Endothelial cell (in vitro differentiated cells): ENCODE results near the gene MRPS34. TPM values are rescaled to one million over a fixed set of nuclear protein-coding genes. Genes with fewer than 3 reads are reported as not detected.
A peak's percentile ranks its signal among the peaks of the same experiment; 100 is the strongest.

Experiments used
- DNase-seq: peaks from one replicate; pipeline ENCODE4 v3.0.0; 2021; ENCODE audit warnings: low spot score
- H3K27ac Mint-ChIP-seq: one replicate; pipeline ENCODE4 v1.8.0; 2021; ENCODE audit warnings: mixed read lengths, inconsistent platforms; ENCODE audit not compliant: unreplicated experiment
- H3K27me3 Mint-ChIP-seq: one replicate; pipeline ENCODE4 v1.8.0; 2021; ENCODE audit warnings: mild to moderate bottlenecking, moderate library complexity, mixed read lengths, inconsistent platforms; ENCODE audit not compliant: unreplicated experiment
- H3K36me3 Mint-ChIP-seq: one replicate; pipeline ENCODE4 v1.8.0; 2021; ENCODE audit warnings: mild to moderate bottlenecking, low read depth, mixed read lengths, inconsistent platforms; ENCODE audit not compliant: unreplicated experiment
- H3K4me1 Mint-ChIP-seq: one replicate; pipeline ENCODE4 v1.8.0; 2021; ENCODE audit warnings: mild to moderate bottlenecking, mixed read lengths, inconsistent platforms; ENCODE audit not compliant: unreplicated experiment
- H3K4me3 Mint-ChIP-seq: one replicate; pipeline ENCODE4 v1.8.0; 2021; ENCODE audit warnings: mild to moderate bottlenecking, mixed read lengths, inconsistent platforms; ENCODE audit not compliant: unreplicated experiment
- H3K9me3 Mint-ChIP-seq: one replicate; pipeline ENCODE4 v1.8.0; 2021; ENCODE audit warnings: mixed read lengths, inconsistent platforms; ENCODE audit not compliant: unreplicated experiment
- CTCF ChIP-seq: fragments of 200-600 bp; sonication (generic); IDR thresholded peaks from one replicate; pipeline ENCODE4 v1.5.0; 2021; ENCODE audit warnings: antibody characterized with exemption; ENCODE audit not compliant: unreplicated experiment
- total RNA-seq: library from RNA; stranded (reverse); fragmentation: NEBNext Ultra II Directional; extraction: Animal tissue kit (Norgen Biotek cat#: 25700); gene quantifications from one replicate; pipeline ENCODE4 v1.2.1, GENCODE V29; 2021; ENCODE audit not compliant: unreplicated experiment

Gene MRPS34
- total RNA-seq, 1 donor from 2014 or later: 62.7 TPM

- TF ChIP-seq CTCF: no peak
- no peaks in the 10 kb centered on the region for H3K9me3 Mint-ChIP-seq
- no peak overlapping the region for H3K27ac Mint-ChIP-seq
- peaks cover 10% of the 10 kb centered on the region for H3K27me3 Mint-ChIP-seq
- no peaks in the 10 kb centered on the region for H3K4me1 Mint-ChIP-seq
- DNase-seq: no peak
- peaks cover 11% of the 10 kb centered on the region for H3K36me3 Mint-ChIP-seq
- H3K4me3 Mint-ChIP-seq: no peak overlapping the region
These were observed 6.2 kb downstream of the MRPS34 start for GRCh38 chr16:1766701-1767100.

DNA sequence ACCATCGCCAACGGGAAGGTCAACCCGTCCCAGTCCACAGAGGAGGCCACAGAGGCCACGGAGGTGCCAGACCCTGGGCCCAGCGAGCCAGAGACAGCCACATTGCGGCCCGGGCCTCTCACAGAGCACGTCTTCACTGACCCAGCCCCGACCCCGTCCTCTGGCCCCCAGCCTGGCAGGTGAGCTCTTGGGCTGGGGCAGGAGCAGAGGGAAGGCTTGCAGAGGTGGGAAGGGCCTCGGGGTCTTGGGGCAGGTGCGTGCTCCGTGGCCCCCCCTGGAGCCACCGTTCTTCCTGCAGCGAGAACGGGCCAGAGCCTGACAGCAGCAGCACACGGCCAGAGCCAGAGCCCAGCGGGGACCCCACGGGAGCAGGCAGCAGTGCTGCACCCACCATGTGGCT is 6.7 kb downstream of the MRPS34 start:
- H3K9me3 Mint-ChIP-seq: no peaks in the 10 kb centered on the region
- no peak for DNase-seq
- no peak for TF ChIP-seq CTCF
- peaks cover 16% of the 10 kb centered on the region for H3K36me3 Mint-ChIP-seq
- H3K27me3 Mint-ChIP-seq: peaks cover 15% of the 10 kb centered on the region
- no peaks in the 10 kb centered on the region for H3K4me1 Mint-ChIP-seq
- H3K4me3 Mint-ChIP-seq: peak overlapping the region; percentile 56
- no peak overlapping the region for H3K27ac Mint-ChIP-seq

GRCh38 chr16:1765826-1766225 is 7.1 kb downstream of the MRPS34 start:
- H3K4me1 Mint-ChIP-seq: no peaks in the 10 kb centered on the region
- H3K27me3 Mint-ChIP-seq: peaks cover 16% of the 10 kb centered on the region
- H3K36me3 Mint-ChIP-seq: peaks cover 18% of the 10 kb centered on the region
- no peak overlapping the region for H3K27ac Mint-ChIP-seq
- DNase-seq: no peak
- peak overlapping the region; percentile 56 for H3K4me3 Mint-ChIP-seq
- no peaks in the 10 kb centered on the region for H3K9me3 Mint-ChIP-seq
- TF ChIP-seq CTCF: no peak

- Mint-ChIP-seq H3K27ac (no peak overlapping the region), H3K9me3 (no peaks in the 10 kb centered on the region), H3K36me3 (peaks cover 24% of the 10 kb centered on the region), H3K4me1 (no peaks in the 10 kb centered on the region), H3K27me3 (peaks cover 14% of the 10 kb centered on the region), H3K4me3 (no peak overlapping the region)
- no peak for TF ChIP-seq CTCF
- no peak for DNase-seq
These were observed 8.0 kb downstream of the MRPS34 start for GRCh38 chr16:1764971-1765370.

GRCh38 chr16:1763521-1764511 is 9.1 kb downstream of the MRPS34 start:
- Mint-ChIP-seq H3K4me3 (no peak overlapping the region), H3K27me3 (peaks cover 12% of the 10 kb centered on the region), H3K4me1 (no peaks in the 10 kb centered on the region), H3K36me3 (peaks cover 25% of the 10 kb centered on the region), H3K27ac (no peak overlapping the region), H3K9me3 (no peaks in the 10 kb centered on the region)
- peak; percentile 56 for TF ChIP-seq CTCF
- peak; percentile 76 for DNase-seq
